Glutamatergic neuron (in vitro differentiated cells): Measurements from ENCODE around the gene REC114. TPM values are rescaled to one million over a fixed set of nuclear protein-coding genes. Genes with fewer than 3 reads are reported as not detected.
"Not testable (repeated sequence)": the region's sequence is repeated elsewhere in the genome, so short reads cannot be mapped to it uniquely, and the experiment has no call there.

Source experiments
- DNase-seq: peaks from one replicate; pipeline ENCODE4 v3.0.0; 2022
- H3K27ac Mint-ChIP-seq: one replicate; pipeline ENCODE4 v1.8.0; 2020; ENCODE audit warnings: mild to moderate bottlenecking, mixed read lengths, inconsistent platforms; ENCODE audit not compliant: unreplicated experiment
- H3K27me3 Mint-ChIP-seq: one replicate; pipeline ENCODE4 v1.8.0; 2020; ENCODE audit warnings: mild to moderate bottlenecking, moderate library complexity, mixed read lengths, inconsistent platforms; ENCODE audit not compliant: unreplicated experiment
- H3K36me3 Mint-ChIP-seq: one replicate; pipeline ENCODE4 v1.8.0; 2020; ENCODE audit warnings: mild to moderate bottlenecking, mixed read lengths, inconsistent platforms; ENCODE audit not compliant: unreplicated experiment
- H3K4me1 Mint-ChIP-seq: one replicate; pipeline ENCODE4 v1.8.0; 2020; ENCODE audit warnings: mild to moderate bottlenecking, low read depth, mixed read lengths, inconsistent platforms; ENCODE audit not compliant: unreplicated experiment
- H3K4me3 Mint-ChIP-seq: one replicate; pipeline ENCODE4 v1.8.0; 2020; ENCODE audit warnings: mild to moderate bottlenecking, mixed read lengths, inconsistent platforms; ENCODE audit not compliant: unreplicated experiment
- H3K9me3 Mint-ChIP-seq: one replicate; pipeline ENCODE4 v1.8.0; 2020; ENCODE audit warnings: mild to moderate bottlenecking, moderate library complexity, mixed read lengths, inconsistent platforms; ENCODE audit not compliant: unreplicated experiment
- total RNA-seq: library from RNA; stranded (reverse); fragmentation: NEBNext Ultra II Directional; extraction: Animal tissue kit (Norgen Biotek cat#: 25700); gene quantifications from one replicate; pipeline ENCODE4 v1.2.1, GENCODE V29; 2021; ENCODE audit not compliant: unreplicated experiment
- TF ChIP-seq, protein P1 (sequence below): fragments of 200-600 bp; sonication (generic); IDR thresholded peaks from one replicate; pipeline ENCODE4 v1.5.0; 2021; ENCODE audit not compliant: partially characterized antibody, unreplicated experiment

Gene REC114
- total RNA-seq, 1 donor from 2014 or later: not detected

DNA sequence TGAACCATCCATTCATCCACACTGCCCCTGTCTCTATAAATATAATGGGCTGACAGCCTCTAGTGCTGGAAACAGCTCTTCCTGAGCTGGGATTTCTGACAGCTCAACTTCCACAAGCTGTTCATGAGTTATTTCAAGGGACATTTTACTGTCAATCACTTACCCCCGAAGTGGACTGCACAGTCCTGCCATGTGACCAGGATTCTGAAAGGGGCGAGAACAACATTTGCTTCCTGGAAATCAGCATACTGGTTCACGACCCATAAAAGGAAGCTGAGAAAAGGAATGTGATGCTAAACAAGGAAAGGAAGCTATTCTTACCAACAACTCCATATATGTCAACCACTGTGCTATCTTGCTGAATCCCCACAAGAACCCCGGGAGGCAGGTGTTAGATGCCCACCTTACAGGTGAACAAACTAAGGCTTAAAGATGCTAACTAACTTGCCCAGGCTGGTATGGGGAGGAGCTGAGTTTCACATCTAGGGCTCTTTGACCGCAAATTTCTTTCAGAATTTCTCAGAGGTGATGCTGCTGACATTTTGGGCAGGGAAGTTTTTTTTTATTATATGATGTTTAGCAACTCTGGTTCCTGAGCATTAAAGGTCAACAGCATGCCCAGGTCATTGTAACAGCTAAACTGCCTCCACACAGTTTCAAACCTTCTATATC is 16.5 kb upstream of the REC114 start:
- H3K27me3 Mint-ChIP-seq: peaks cover under 1% of the 10 kb centered on the region

DNA sequence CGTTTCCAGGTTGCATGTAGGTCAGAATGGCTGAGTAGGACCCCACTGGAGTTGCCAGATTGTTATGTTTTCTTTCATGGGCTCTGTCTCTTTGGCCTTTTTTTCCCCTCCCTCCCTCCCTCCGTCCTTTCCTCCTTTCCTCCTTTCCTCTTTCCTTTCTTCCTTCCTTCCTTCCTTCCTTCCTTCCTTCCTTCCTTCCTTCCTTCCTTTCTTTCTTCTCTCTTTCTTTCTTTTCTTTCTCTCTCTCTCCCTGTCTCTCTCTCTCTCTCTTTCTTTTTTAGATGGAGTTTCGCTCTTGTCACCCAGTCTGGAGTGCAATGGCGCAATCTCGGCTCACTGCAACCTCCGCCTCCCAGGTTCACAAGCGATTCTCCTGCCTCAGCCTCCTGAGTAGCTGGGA is 11.6 kb upstream of the REC114 start:
- not testable (repeated sequence) for H3K27ac Mint-ChIP-seq, H3K36me3 Mint-ChIP-seq, H3K27me3 Mint-ChIP-seq, H3K4me1 Mint-ChIP-seq, H3K9me3 Mint-ChIP-seq, H3K4me3 Mint-ChIP-seq, DNase-seq

More for the DNA sequence above, 16.5 kb upstream of the REC114 start:
- TF ChIP-seq, protein P1, sequence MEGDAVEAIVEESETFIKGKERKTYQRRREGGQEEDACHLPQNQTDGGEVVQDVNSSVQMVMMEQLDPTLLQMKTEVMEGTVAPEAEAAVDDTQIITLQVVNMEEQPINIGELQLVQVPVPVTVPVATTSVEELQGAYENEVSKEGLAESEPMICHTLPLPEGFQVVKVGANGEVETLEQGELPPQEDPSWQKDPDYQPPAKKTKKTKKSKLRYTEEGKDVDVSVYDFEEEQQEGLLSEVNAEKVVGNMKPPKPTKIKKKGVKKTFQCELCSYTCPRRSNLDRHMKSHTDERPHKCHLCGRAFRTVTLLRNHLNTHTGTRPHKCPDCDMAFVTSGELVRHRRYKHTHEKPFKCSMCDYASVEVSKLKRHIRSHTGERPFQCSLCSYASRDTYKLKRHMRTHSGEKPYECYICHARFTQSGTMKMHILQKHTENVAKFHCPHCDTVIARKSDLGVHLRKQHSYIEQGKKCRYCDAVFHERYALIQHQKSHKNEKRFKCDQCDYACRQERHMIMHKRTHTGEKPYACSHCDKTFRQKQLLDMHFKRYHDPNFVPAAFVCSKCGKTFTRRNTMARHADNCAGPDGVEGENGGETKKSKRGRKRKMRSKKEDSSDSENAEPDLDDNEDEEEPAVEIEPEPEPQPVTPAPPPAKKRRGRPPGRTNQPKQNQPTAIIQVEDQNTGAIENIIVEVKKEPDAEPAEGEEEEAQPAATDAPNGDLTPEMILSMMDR: no peak
- no peak for DNase-seq
- H3K4me3 Mint-ChIP-seq: no peak overlapping the region
- H3K4me1 Mint-ChIP-seq: no peaks in the 10 kb centered on the region
- H3K36me3 Mint-ChIP-seq: no peaks in the 10 kb centered on the region
- H3K27ac Mint-ChIP-seq: no peak overlapping the region
- no peaks in the 10 kb centered on the region for H3K9me3 Mint-ChIP-seq

DNA sequence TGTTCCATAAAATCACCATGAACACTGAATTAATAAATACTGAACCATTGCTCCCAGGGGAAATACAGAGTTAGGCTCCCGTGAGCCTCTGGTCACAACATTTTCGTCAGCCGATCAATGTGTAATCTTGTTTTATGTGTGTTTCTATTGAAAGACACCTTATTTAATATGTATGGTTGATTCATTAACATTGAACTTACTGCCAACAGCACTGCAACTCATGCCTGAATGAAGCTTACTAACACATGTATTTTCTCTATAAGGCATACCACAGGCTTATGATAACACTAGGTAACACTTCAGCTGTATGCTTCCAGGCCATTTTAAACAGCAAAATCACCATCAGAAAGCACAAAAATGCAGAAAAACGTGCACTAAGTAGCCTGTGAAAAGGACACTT is 9.1 kb upstream of the REC114 start:
- no peak overlapping the region for H3K27ac Mint-ChIP-seq
- peaks cover 3% of the 10 kb centered on the region for H3K4me1 Mint-ChIP-seq
- TF ChIP-seq, protein P1: no peak
- no peaks in the 10 kb centered on the region for H3K9me3 Mint-ChIP-seq
- DNase-seq: no peak
- H3K4me3 Mint-ChIP-seq: no peak overlapping the region
- H3K36me3 Mint-ChIP-seq: no peaks in the 10 kb centered on the region
- no peaks in the 10 kb centered on the region for H3K27me3 Mint-ChIP-seq

- Mint-ChIP-seq H3K9me3 (no peaks in the 10 kb centered on the region), H3K36me3 (no peaks in the 10 kb centered on the region), H3K4me3 (no peak overlapping the region), H3K27me3 (no peaks in the 10 kb centered on the region), H3K4me1 (peaks cover 6% of the 10 kb centered on the region), H3K27ac (no peak overlapping the region)
- DNase-seq: no peak
- TF ChIP-seq, protein P1: no peak
Measured at GRCh38 chr15:73436613-73437012, 6.4 kb upstream of the REC114 start.

DNA sequence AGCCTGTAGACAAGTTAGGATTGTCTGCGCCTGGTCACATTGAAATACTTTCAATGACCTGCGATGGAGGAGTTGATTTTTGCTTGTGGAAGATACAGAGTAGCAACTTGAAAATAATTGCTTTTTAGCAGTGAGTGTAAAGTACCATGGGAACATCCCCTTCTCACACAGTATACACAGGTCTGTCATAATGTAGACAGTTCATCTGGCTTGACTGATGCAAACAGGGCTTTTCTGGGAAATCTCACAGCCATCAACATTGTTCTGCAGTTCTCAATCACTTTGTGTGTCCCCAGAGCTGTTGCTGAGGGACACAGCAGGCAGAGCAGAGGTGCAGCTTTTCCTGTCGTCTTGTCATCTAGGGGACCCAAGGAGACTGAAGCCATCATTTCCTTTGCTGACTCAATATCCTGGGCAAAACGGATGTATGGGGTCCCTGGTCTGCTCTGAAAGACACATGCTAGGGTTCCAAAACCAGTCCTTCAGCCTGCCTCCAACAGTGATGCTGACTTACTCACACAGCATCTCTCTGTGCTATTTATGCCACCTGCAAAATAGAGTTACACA is 5.3 kb upstream of the REC114 start:
- peaks cover 6% of the 10 kb centered on the region for H3K4me1 Mint-ChIP-seq
- no peaks in the 10 kb centered on the region for H3K36me3 Mint-ChIP-seq
- DNase-seq: no peak
- H3K9me3 Mint-ChIP-seq: no peaks in the 10 kb centered on the region
- H3K4me3 Mint-ChIP-seq: no peak overlapping the region
- TF ChIP-seq, protein P1: no peak
- no peaks in the 10 kb centered on the region for H3K27me3 Mint-ChIP-seq
- H3K27ac Mint-ChIP-seq: no peak overlapping the region
